Astrocyte (in vitro differentiated cells and primary cell): ENCODE measurements around the gene HIC1.

Source experiments
- CTCF ChIP-seq: IDR thresholded peaks from 2 replicates; pipeline ENCODE4 v1.5.1; 2011; ENCODE audit warnings: low read depth, mild to moderate bottlenecking, inconsistent platforms, low read length, moderate library complexity; ENCODE audit not compliant: insufficient read depth
- EZH2 ChIP-seq: IDR thresholded peaks from 2 replicates; pipeline ENCODE4 v1.6.1; 2012; ENCODE audit warnings: mild to moderate bottlenecking, low read length, inconsistent platforms; ENCODE audit not compliant: insufficient read depth

DNA sequence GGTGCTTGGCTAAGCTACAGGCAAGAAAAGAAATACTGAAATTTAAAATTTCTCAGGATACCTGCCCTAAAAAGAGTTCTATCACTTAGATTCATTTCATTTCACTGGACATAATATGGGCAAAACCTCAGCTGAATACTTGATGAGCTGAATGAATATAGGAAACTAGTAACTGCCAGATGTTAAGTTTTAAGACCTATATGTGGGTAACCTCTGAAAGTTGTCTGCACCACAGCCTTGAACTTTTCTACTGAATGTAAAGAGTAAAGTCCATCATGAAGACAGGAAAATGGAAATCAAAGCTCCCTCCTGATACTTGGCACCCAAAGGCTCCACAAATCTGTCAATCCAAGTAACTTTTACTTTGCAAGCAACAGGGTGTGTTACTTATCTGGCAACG is 50.8 kb downstream of the HIC1 start:
- TF ChIP-seq EZH2 (no peak), CTCF (no peak)
